Fibroblast of lung (primary cell): ENCODE data around the gene MS4A10. TPM values are rescaled to one million over a fixed set of nuclear protein-coding genes. Genes with fewer than 3 reads are reported as not detected.

Source experiments
- DNase-seq, 2 donors: peaks; one replicate each; pipeline versions ENCODE4 v3.0.0 to v3.0.0-alpha.2; 2010; ENCODE audit warnings: low read depth in 2 of 2
- H2AFZ ChIP-seq: 2 replicates; pipeline ENCODE4 v1.5.1; 2012; ENCODE audit warnings: low read length, control low read depth, inconsistent platforms
- H3K27ac ChIP-seq: 2 replicates; pipeline ENCODE4 v1.5.1; 2011; ENCODE audit warnings: low read length, control low read depth; ENCODE audit not compliant: insufficient read depth
- H3K27me3 ChIP-seq: 2 replicates; pipeline ENCODE4 v1.5.1; 2011; ENCODE audit warnings: mild to moderate bottlenecking, low read length; ENCODE audit not compliant: control insufficient read depth, insufficient read depth
- H3K36me3 ChIP-seq: 2 replicates; pipeline ENCODE4 v1.5.1; 2011; ENCODE audit warnings: low read length; ENCODE audit not compliant: control insufficient read depth, insufficient read depth
- H3K4me1 ChIP-seq: 2 replicates; pipeline ENCODE4 v1.5.1; 2011; ENCODE audit warnings: low read length; ENCODE audit not compliant: control insufficient read depth, insufficient read depth; ENCODE audit errors: extremely low read depth
- H3K4me2 ChIP-seq: 2 replicates; pipeline ENCODE4 v1.5.1; 2011; ENCODE audit warnings: low read length, control low read depth; ENCODE audit not compliant: insufficient read depth; ENCODE audit errors: extremely low read depth
- H3K4me3 ChIP-seq, 4 experiments: fragments of 200-600 bp in 1 of 4; sonication (generic) in 1 of 4; replicated peaks in 1 of 4; 2 replicates each; pipeline ENCODE4 v1.5.1; 2011 to 2016; ENCODE audit warnings: low read length in 4 of 4, low read depth in 3 of 4, mild to moderate bottlenecking in 3 of 4, control low read depth in 2 of 4, inconsistent platforms in 1 of 4, mixed read lengths in 1 of 4; ENCODE audit not compliant: insufficient read depth in 1 of 4; ENCODE audit errors: control extremely low read depth in 1 of 4
- H3K79me2 ChIP-seq: 2 replicates; pipeline ENCODE4 v1.5.1; 2012; ENCODE audit warnings: mild to moderate bottlenecking, low read length, inconsistent platforms; ENCODE audit not compliant: control insufficient read depth, insufficient read depth
- H3K9ac ChIP-seq: 2 replicates; pipeline ENCODE4 v1.5.1; 2011; ENCODE audit warnings: mild to moderate bottlenecking, low read length, control low read depth; ENCODE audit not compliant: insufficient read depth
- H3K9me3 ChIP-seq: 2 replicates; pipeline ENCODE4 v1.5.1; 2012; ENCODE audit warnings: low read depth, low read length; ENCODE audit not compliant: control insufficient read depth, insufficient read depth
- H4K20me1 ChIP-seq: 2 replicates; pipeline ENCODE4 v1.5.1; 2011; ENCODE audit warnings: low read length; ENCODE audit not compliant: control insufficient read depth, insufficient read depth; ENCODE audit errors: extremely low read depth
- EZH2 ChIP-seq: IDR thresholded peaks from 2 replicates; pipeline ENCODE4 v1.5.1; 2012; ENCODE audit warnings: low read length, control low read depth, mild to moderate bottlenecking; ENCODE audit errors: missing control alignments
- polyA plus RNA-seq, 2 donors: library from polyadenylated mRNA; depleted of rRNA in 1 of 2; stranded (reverse) in 1 of 2; unstranded in 1 of 2; fragments of >200 nt; gene quantifications; 2 replicates each; pipeline ENCODE4 v1.2.1, GENCODE V29; 2011 to 2012; ENCODE audit warnings: missing spikeins in 1 of 2
- total RNA-seq: library from RNA; depleted of rRNA; stranded (reverse); fragments of >200 nt; gene quantifications from 2 replicates; pipeline ENCODE4 v1.2.1, GENCODE V29; 2014
- TF ChIP-seq, protein P1 (sequence below), 2 donors: IDR thresholded peaks in 1 of 2; conservative IDR thresholded peaks in 1 of 2; 1 replicate in 1 of 2; 2 replicates in 1 of 2; pipeline ENCODE4 v1.5.1; 2011 to 2012; ENCODE audit warnings: low read length in 2 of 2, control low read depth in 1 of 2, inconsistent platforms in 1 of 2, low read depth in 1 of 2, mild to moderate bottlenecking in 1 of 2

The MS4A10 gene
- total and polyA plus RNA-seq, 2 donors (not counting 1 experiment from before 2014, with no cell fraction given): not detected

DNA sequence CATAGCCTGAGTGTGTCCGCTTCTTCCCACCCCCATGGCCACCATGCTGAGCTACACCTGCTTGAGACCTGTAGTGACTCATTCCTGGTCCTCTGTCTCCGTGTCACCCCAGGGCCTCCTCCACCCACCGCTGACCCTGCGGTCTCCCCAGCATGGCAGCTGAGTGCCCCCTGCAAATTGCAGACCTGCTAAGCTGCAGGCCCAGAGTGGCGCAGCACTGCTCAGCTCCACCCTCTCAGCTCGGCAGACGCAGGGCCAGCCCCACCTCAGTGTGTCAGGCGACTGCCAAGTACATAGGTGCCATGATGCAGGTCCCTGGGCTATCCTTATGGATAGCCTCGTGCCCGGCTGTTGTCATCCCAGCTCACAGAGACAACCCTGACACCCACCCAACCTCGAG is 15.3 kb upstream of the MS4A10 start:
- no peak for TF ChIP-seq EZH2
- TF ChIP-seq, protein P1, sequence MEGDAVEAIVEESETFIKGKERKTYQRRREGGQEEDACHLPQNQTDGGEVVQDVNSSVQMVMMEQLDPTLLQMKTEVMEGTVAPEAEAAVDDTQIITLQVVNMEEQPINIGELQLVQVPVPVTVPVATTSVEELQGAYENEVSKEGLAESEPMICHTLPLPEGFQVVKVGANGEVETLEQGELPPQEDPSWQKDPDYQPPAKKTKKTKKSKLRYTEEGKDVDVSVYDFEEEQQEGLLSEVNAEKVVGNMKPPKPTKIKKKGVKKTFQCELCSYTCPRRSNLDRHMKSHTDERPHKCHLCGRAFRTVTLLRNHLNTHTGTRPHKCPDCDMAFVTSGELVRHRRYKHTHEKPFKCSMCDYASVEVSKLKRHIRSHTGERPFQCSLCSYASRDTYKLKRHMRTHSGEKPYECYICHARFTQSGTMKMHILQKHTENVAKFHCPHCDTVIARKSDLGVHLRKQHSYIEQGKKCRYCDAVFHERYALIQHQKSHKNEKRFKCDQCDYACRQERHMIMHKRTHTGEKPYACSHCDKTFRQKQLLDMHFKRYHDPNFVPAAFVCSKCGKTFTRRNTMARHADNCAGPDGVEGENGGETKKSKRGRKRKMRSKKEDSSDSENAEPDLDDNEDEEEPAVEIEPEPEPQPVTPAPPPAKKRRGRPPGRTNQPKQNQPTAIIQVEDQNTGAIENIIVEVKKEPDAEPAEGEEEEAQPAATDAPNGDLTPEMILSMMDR (conservative IDR thresholded peaks at IDR 0.05 in 1 of 2, IDR thresholded peaks at IDR 0.05 in 1 of 2; ENCODE audit: low read depth in 1 of 2, low read length in 2 of 2): no peak
- H3K27me3 ChIP-seq: peaks cover 3% of the 10 kb centered on the region
- H3K4me2 ChIP-seq: no peak overlapping the region
- H3K27ac ChIP-seq: no peak overlapping the region
- no peak for DNase-seq
- H4K20me1 ChIP-seq: no peaks in the 10 kb centered on the region
- no peak overlapping the region for H2AFZ ChIP-seq
- no peak overlapping the region for H3K4me3 ChIP-seq
- no peaks in the 10 kb centered on the region for H3K36me3 ChIP-seq
- H3K9ac ChIP-seq: no peak overlapping the region
- H3K9me3 ChIP-seq: no peaks in the 10 kb centered on the region
- no peaks in the 10 kb centered on the region for H3K79me2 ChIP-seq
- H3K4me1 ChIP-seq: no peaks in the 10 kb centered on the region

DNA sequence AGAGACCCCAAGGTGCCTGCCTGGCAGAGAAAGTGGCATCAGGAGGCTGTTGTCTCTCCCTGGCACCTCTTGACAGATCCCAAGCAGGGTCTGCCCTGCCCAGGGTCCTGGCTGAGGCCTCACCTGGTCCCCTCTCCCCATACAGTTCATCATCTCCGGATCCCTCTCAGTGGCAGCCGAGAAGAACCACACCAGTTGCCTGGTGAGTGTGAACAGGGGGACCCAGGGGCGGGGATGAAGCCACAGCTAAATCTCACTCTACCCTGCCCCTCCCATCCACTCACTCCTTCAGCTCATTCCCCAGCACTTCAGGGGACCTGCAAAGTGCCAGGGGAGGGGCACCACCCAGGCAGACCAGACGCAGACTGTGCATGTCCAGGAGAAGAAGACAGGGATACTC is 14.0 kb upstream of the MS4A10 start:
- DNase-seq: no peak
- H3K27ac ChIP-seq: no peak overlapping the region
- no peaks in the 10 kb centered on the region for H3K27me3 ChIP-seq
- no peaks in the 10 kb centered on the region for H3K9me3 ChIP-seq
- H3K79me2 ChIP-seq: no peaks in the 10 kb centered on the region
- H3K36me3 ChIP-seq: no peaks in the 10 kb centered on the region
- TF ChIP-seq, protein P1 (conservative IDR thresholded peaks at IDR 0.05 in 1 of 2, IDR thresholded peaks at IDR 0.05 in 1 of 2; ENCODE audit: low read depth in 1 of 2, low read length in 2 of 2): no peak
- TF ChIP-seq EZH2: no peak
- H4K20me1 ChIP-seq: no peaks in the 10 kb centered on the region
- no peak overlapping the region for H3K4me2 ChIP-seq
- H3K4me1 ChIP-seq: peaks cover 3% of the 10 kb centered on the region
- no peak overlapping the region for H3K9ac ChIP-seq
- H3K4me3 ChIP-seq: no peak overlapping the region
- H2AFZ ChIP-seq: no peak overlapping the region

DNA sequence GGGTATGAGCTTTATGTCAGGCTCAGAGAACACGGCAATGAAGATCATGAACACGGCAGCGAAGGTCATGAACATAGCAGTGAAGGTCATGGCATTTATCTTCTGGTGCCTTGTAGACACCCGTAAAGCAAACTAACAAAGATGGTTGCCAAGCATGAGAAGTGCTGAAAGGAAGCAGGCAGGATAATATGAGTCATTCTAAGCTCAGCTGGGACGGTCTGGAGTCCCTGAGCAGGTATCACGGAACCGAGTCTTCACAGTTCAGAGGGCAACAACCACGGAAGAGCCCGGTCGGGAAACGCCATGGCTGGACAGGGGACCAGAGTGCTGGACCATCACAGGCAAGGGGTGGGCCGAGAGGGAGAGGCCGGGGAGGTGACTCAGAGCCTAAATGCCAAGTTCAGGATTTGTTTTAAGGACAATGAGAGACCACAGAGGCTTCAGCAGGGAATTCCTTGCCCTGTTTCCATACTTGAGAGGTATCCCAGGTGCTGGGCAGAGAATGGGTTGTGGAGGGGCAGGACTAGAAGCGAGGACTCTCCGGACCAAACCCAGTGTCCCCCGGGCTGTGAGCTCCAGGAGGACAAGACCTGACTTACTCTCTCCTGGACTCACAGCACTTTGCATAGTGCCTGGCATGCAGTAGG is 13.1 kb upstream of the MS4A10 start:
- no peak overlapping the region for H3K9ac ChIP-seq

More for the DNA sequence above, 13.1 kb upstream of the MS4A10 start:
- H3K4me3 ChIP-seq: no peak overlapping the region
- no peak for DNase-seq
- no peaks in the 10 kb centered on the region for H3K36me3 ChIP-seq
- no peaks in the 10 kb centered on the region for H3K79me2 ChIP-seq
- no peak overlapping the region for H3K4me2 ChIP-seq
- H2AFZ ChIP-seq: no peak overlapping the region
- TF ChIP-seq, protein P1 (conservative IDR thresholded peaks at IDR 0.05 in 1 of 2, IDR thresholded peaks at IDR 0.05 in 1 of 2; ENCODE audit: low read depth in 1 of 2, low read length in 2 of 2): no peak
- TF ChIP-seq EZH2: no peak
- H4K20me1 ChIP-seq: no peaks in the 10 kb centered on the region
- H3K27ac ChIP-seq: no peak overlapping the region
- H3K9me3 ChIP-seq: no peaks in the 10 kb centered on the region
- H3K27me3 ChIP-seq: no peaks in the 10 kb centered on the region
- H3K4me1 ChIP-seq: peaks cover 3% of the 10 kb centered on the region
